ENCODE data around the gene DBT. TPM values are rescaled to one million over a fixed set of nuclear protein-coding genes. Genes with fewer than 3 reads are reported as not detected.

The DBT gene
- total and polyA plus RNA-seq, 2 of the 8 experiments (the other 6 are each of a cell fraction or from before 2014, with no cell fraction given), result 3.3 to 24.6 TPM

GRCh38 chr1:100249537-100250257 lies at the start of gene DBT (continued):
- TF ChIP-seq USF2 (IDR thresholded peaks at IDR 0.05; ENCODE audit: low read length) (no peak), SAP30 (IDR thresholded peaks at IDR 0.05; ENCODE audit: insufficient read depth, insufficient replicate concordance, low read length) (peak; percentile 46), SIN3A (conservative IDR thresholded peaks at IDR 0.05 in 1 of 2, IDR thresholded peaks at IDR 0.05 in 1 of 2; ENCODE audit: low read depth in 1 of 2, low read length in 2 of 2) (peak; percentile 66 to 87; a peak in 3 of 4 replicates), SUZ12 (IDR thresholded peaks at IDR 0.05; ENCODE audit: low read length) (no peak), BCL11A (IDR thresholded peaks at IDR 0.05; ENCODE audit: low read depth in 2 of 2, low read length in 2 of 2) (no peak), RNF2 (IDR thresholded peaks at IDR 0.05; ENCODE audit: borderline replicate concordance, low read depth, low read length, missing control alignments, poor library complexity, severe bottlenecking) (no peak), SP4 (IDR thresholded peaks at IDR 0.05; ENCODE audit: low read length) (peak; percentile 70; the same call in 1 of the 2 replicates)
- TF ChIP-seq, protein P1, sequence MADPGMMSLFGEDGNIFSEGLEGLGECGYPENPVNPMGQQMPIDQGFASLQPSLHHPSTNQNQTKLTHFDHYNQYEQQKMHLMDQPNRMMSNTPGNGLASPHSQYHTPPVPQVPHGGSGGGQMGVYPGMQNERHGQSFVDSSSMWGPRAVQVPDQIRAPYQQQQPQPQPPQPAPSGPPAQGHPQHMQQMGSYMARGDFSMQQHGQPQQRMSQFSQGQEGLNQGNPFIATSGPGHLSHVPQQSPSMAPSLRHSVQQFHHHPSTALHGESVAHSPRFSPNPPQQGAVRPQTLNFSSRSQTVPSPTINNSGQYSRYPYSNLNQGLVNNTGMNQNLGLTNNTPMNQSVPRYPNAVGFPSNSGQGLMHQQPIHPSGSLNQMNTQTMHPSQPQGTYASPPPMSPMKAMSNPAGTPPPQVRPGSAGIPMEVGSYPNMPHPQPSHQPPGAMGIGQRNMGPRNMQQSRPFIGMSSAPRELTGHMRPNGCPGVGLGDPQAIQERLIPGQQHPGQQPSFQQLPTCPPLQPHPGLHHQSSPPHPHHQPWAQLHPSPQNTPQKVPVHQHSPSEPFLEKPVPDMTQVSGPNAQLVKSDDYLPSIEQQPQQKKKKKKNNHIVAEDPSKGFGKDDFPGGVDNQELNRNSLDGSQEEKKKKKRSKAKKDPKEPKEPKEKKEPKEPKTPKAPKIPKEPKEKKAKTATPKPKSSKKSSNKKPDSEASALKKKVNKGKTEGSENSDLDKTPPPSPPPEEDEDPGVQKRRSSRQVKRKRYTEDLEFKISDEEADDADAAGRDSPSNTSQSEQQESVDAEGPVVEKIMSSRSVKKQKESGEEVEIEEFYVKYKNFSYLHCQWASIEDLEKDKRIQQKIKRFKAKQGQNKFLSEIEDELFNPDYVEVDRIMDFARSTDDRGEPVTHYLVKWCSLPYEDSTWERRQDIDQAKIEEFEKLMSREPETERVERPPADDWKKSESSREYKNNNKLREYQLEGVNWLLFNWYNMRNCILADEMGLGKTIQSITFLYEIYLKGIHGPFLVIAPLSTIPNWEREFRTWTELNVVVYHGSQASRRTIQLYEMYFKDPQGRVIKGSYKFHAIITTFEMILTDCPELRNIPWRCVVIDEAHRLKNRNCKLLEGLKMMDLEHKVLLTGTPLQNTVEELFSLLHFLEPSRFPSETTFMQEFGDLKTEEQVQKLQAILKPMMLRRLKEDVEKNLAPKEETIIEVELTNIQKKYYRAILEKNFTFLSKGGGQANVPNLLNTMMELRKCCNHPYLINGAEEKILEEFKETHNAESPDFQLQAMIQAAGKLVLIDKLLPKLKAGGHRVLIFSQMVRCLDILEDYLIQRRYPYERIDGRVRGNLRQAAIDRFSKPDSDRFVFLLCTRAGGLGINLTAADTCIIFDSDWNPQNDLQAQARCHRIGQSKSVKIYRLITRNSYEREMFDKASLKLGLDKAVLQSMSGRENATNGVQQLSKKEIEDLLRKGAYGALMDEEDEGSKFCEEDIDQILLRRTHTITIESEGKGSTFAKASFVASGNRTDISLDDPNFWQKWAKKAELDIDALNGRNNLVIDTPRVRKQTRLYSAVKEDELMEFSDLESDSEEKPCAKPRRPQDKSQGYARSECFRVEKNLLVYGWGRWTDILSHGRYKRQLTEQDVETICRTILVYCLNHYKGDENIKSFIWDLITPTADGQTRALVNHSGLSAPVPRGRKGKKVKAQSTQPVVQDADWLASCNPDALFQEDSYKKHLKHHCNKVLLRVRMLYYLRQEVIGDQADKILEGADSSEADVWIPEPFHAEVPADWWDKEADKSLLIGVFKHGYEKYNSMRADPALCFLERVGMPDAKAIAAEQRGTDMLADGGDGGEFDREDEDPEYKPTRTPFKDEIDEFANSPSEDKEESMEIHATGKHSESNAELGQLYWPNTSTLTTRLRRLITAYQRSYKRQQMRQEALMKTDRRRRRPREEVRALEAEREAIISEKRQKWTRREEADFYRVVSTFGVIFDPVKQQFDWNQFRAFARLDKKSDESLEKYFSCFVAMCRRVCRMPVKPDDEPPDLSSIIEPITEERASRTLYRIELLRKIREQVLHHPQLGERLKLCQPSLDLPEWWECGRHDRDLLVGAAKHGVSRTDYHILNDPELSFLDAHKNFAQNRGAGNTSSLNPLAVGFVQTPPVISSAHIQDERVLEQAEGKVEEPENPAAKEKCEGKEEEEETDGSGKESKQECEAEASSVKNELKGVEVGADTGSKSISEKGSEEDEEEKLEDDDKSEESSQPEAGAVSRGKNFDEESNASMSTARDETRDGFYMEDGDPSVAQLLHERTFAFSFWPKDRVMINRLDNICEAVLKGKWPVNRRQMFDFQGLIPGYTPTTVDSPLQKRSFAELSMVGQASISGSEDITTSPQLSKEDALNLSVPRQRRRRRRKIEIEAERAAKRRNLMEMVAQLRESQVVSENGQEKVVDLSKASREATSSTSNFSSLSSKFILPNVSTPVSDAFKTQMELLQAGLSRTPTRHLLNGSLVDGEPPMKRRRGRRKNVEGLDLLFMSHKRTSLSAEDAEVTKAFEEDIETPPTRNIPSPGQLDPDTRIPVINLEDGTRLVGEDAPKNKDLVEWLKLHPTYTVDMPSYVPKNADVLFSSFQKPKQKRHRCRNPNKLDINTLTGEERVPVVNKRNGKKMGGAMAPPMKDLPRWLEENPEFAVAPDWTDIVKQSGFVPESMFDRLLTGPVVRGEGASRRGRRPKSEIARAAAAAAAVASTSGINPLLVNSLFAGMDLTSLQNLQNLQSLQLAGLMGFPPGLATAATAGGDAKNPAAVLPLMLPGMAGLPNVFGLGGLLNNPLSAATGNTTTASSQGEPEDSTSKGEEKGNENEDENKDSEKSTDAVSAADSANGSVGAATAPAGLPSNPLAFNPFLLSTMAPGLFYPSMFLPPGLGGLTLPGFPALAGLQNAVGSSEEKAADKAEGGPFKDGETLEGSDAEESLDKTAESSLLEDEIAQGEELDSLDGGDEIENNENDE (IDR thresholded peaks at IDR 0.05; ENCODE audit: insufficient replicate concordance, low read length), result no peak

Measured in H1 (cell line).